C4-2B (cell line): Measurements from ENCODE around the gene SMPD3.

Experiments
- CTCF ChIP-seq: fragments of 450-650 bp; conservative IDR thresholded peaks from 2 replicates; pipeline ENCODE4 v1.5.1; 2017; ENCODE audit warnings: mild to moderate bottlenecking
- ZFX ChIP-seq: fragments of 450-650 bp; IDR thresholded peaks from 2 replicates; pipeline ENCODE4 v1.6.1; 2017

GRCh38 chr16:68371706-68372380 lies 76.5 kb downstream of the SMPD3 start:
- TF ChIP-seq CTCF = no peak
- TF ChIP-seq ZFX = no peak
